Heart left ventricle (tissue), 16 donors: ENCODE results near the gene TFF3. TPM values are rescaled to one million over a fixed set of nuclear protein-coding genes. Genes with fewer than 3 reads are reported as not detected.
A peak's percentile ranks its signal among the peaks of the same experiment; 100 is the strongest.

Source experiments
- ATAC-seq, 4 donors: fragments of 200-7000 bp; cut with Tn5 transposase; one replicate each; pipeline ENCODE4 v1.9.1; 2020 to 2022; ENCODE audit warnings: moderate library complexity in 4 of 4, mild to moderate bottlenecking in 3 of 4, moderate number of reproducible peaks in 1 of 4
- DNase-seq, 5 donors: peaks; one replicate each; pipeline ENCODE4 v3.0.0-alpha.2; 2020
- H3K27ac ChIP-seq, 12 donors: fragments of 200-600 bp; sonication (generic) in 4 of 12; one replicate each; pipeline versions ENCODE4 v1.5.0 to v1.8.0; 2016 to 2022; ENCODE audit warnings: mild to moderate bottlenecking in 2 of 12
- H3K27me3 ChIP-seq, 9 donors: fragments of 200-600 bp; sonication (generic) in 2 of 9; one replicate each; pipeline versions ENCODE4 v1.5.1 to v1.8.0; 2016 to 2022; ENCODE audit warnings: mild to moderate bottlenecking in 3 of 9
- H3K36me3 ChIP-seq, 9 donors: fragments of 200-600 bp; sonication (generic) in 2 of 9; one replicate each; pipeline versions ENCODE4 v1.5.0 to v1.8.0; 2018 to 2022; ENCODE audit warnings: mild to moderate bottlenecking in 2 of 9
- H3K4me1 ChIP-seq, 12 donors: fragments of 200-600 bp; sonication (generic) in 4 of 12; one replicate each; pipeline versions ENCODE4 v1.5.0 to v1.8.0; 2016 to 2022; ENCODE audit warnings: mild to moderate bottlenecking in 3 of 12
- H3K4me3 ChIP-seq, 12 donors: fragments of 200-600 bp; sonication (generic) in 4 of 12; one replicate each; pipeline versions ENCODE4 v1.5.0 to v1.8.0; 2017 to 2022; ENCODE audit warnings: mild to moderate bottlenecking in 9 of 12, moderate library complexity in 4 of 12
- H3K9me3 ChIP-seq, 12 donors: fragments of 200-600 bp; sonication (generic) in 4 of 12; one replicate each; pipeline versions ENCODE4 v1.5.0 to v1.8.0; 2016 to 2022; ENCODE audit warnings: mild to moderate bottlenecking in 1 of 12
- POLR2A ChIP-seq, 2 donors: fragments of 450-650 bp; IDR thresholded peaks; one replicate each; pipeline ENCODE4 v1.6.1; 2017; ENCODE audit warnings: antibody characterized with exemption in 2 of 2, mild to moderate bottlenecking in 2 of 2, moderate library complexity in 2 of 2
- WGBS, 4 donors: extraction: QIAGEN DNeasy Blood & Tissue Kit in 2 of 4; methylation state at CpG; one replicate each; pipeline versions ENCODE4 v1.1.5 to v1.1.7; 2013 to 2018; 5-methylcytosine and 5-hydroxymethylcytosine counted together
- intact Hi-C, 10 donors: fragments of 100-400 bp; cut with DNase I; formaldehyde crosslinking; loops; one replicate each; pipeline versions ENCODE4 v1.11.1 to v1.14.2; 2022
- polyA plus RNA-seq, 2 donors: library from polyadenylated mRNA; stranded (reverse); fragments of 200-250 nt; gene quantifications; one replicate each; pipeline ENCODE4 v1.2.3, GENCODE V29; 2013
- total RNA-seq, 9 donors: library from RNA; depleted of rRNA in 2 of 9; stranded (reverse); fragments of >200 nt in 2 of 9; fragmentation: NEBNext Ultra II Directional in 3 of 9; extraction: Animal tissue kit (Norgen Biotek cat#: 25700) in 3 of 9; gene quantifications; one replicate each; pipeline versions ENCODE4 v1.1.0 to v1.2.4, GENCODE V29; 2016 to 2023
- TF ChIP-seq, protein P1 (sequence below), 12 donors: fragments of 200-600 bp; sonication (generic) in 4 of 12; IDR thresholded peaks; one replicate each; pipeline versions ENCODE4 v1.5.0 to v1.8.0; 2018 to 2022; ENCODE audit warnings: antibody characterized with exemption in 12 of 12, mild to moderate bottlenecking in 5 of 12
- donor health status: ischemic (EF 13 %, LVEDD 7.1; RV severe dilation, severe dysfunction).
- donor health status: healthy with polysubstance abuse.
- donor health status: DM: no; HTN: yes; CAD: no.
- donor health status: DM: no; HTN: no; CAD: no.
- donor health status: ischemic (EF 25% LVEDD 6.9; RV normal size, moderate dysfunction).
- donor health status: ischemic (EF 25% LVEDD 5.7; RV mildly dilated, moderate dysfunction).
- donor health status: healthy.
- donor health status: DM: yes; HTN: yes; CAD: no.
- donor health status: ischemic (EF 35%, LVEDD 5.7; RV mildly dilated, moderate dysfunction).
- donor health status: nonischemic (EF 11% LVEDD 7.7; RV severe dilation, severe dysfunction).
- donor health status: DM: yes; HTN: yes; CAD: no.
- donor health status: PGD.
- donor health status: ischemic (EF 29% LVEDD 5.4; RV normal size, mild dysfunction).
- donor health status: nonischemic (EF 23%, LVEDD 6.1; RV moderate dilation, normal function).

The TFF3 gene
- total and polyA plus RNA-seq, 11 donors, result 0.75 to 10.8 (median 3.0) TPM

DNA sequence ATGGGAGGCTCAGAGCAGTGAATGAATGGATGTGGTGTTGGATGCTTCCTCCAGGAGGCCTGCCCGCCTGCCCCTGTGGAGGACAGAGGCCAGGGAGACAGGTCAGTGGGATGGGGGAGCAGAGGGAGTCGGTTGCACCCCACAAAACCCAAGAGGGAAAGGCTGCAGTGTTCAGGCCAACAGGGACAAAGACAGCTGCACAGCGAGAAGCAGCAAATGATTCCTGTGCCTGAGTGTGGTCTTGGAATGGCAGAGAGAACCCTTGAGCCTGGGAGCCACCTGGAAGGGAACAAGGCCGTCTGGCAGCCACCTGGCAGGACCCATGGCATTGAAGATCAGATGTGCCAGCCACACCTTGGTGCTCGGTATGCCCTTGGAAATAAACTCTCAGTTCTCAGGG, 8.1 kb downstream of the TFF3 start:
- ATAC-seq (no peak), DNase-seq (no peak)
- Histone ChIP-seq H3K9me3 (no peaks in the 10 kb centered on the region), H3K27ac (no peak overlapping the region), H3K4me3 (no peak overlapping the region), H3K36me3 (no peaks in the 10 kb centered on the region), H3K27me3 (peaks cover 0 to 30% (median 3%) of the 10 kb centered on the region in 9 donors), H3K4me1 (peaks cover 0 to 21% (median 11%) of the 10 kb centered on the region in 12 donors)
- intact Hi-C loops, result loop anchor here in 2 of 10 donors (10.0 kb wide), 2 partner anchors 72 to 142 kb away; no protein-coding TSS in a partner anchor
- TF ChIP-seq, protein P1, sequence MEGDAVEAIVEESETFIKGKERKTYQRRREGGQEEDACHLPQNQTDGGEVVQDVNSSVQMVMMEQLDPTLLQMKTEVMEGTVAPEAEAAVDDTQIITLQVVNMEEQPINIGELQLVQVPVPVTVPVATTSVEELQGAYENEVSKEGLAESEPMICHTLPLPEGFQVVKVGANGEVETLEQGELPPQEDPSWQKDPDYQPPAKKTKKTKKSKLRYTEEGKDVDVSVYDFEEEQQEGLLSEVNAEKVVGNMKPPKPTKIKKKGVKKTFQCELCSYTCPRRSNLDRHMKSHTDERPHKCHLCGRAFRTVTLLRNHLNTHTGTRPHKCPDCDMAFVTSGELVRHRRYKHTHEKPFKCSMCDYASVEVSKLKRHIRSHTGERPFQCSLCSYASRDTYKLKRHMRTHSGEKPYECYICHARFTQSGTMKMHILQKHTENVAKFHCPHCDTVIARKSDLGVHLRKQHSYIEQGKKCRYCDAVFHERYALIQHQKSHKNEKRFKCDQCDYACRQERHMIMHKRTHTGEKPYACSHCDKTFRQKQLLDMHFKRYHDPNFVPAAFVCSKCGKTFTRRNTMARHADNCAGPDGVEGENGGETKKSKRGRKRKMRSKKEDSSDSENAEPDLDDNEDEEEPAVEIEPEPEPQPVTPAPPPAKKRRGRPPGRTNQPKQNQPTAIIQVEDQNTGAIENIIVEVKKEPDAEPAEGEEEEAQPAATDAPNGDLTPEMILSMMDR (IDR thresholded peaks at IDR 0.05), result no peak
- TF ChIP-seq POLR2A (IDR thresholded peaks at IDR 0.05), result no peak
- 76 to 91% (median 84%) methylated on average over 5 of the region's 5 CpGs for WGBS, 4 donors

DNA sequence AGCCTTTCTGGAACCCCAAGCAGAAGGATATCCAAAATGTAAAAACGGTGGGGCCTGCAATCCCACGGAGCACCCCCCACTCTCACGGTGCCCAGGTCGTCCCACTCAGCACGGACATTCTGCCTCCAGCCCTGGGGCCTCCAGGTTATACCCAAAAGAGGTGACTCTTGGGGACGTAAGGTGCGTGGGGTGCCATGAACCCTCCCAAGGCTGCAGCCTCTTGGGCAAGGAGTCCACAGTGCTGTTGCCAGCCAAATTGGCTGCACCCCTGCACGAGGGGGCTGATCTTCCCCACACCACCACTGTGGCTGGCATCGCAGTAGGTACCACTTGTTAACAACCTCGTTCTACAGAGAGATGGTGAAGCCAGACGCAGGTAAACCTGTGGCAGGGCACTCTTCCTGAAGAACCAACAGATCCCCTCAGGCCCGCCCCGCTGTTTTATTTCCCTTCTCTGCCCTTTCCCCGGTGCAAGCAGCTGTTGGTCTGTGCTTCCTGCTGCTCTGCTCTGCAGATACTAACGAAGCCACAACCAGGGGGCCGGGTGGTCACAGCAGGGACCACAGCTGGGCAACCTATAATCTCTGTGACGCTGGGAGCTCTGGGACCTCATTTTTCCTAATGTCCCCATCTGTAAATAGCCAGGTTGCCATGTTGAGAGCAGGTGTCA, 8.7 kb downstream of the TFF3 start:
- peaks cover 0 to 27% (median 13%) of the 10 kb centered on the region in 12 donors for H3K4me1 ChIP-seq
- 76 to 79% (median 78%) methylated on average over 16 to 17 of the region's 17 CpGs for WGBS, 4 donors
- peaks cover 0 to 30% (median 3%) of the 10 kb centered on the region in 9 donors for H3K27me3 ChIP-seq
- H3K9me3 ChIP-seq, result no peaks in the 10 kb centered on the region
- H3K36me3 ChIP-seq, result no peaks in the 10 kb centered on the region
- no peak overlapping the region for H3K27ac ChIP-seq
- peak in 1 of 5 donors; percentile 14 for DNase-seq
- H3K4me3 ChIP-seq, result no peak overlapping the region
- intact Hi-C loops, result loop anchor here in 2 of 10 donors (10.0 kb wide), 2 partner anchors 72 to 142 kb away; no protein-coding TSS in a partner anchor
- ATAC-seq, result no peak
- TF ChIP-seq, protein P1 (IDR thresholded peaks at IDR 0.05), result no peak
- TF ChIP-seq POLR2A (IDR thresholded peaks at IDR 0.05), result no peak

DNA sequence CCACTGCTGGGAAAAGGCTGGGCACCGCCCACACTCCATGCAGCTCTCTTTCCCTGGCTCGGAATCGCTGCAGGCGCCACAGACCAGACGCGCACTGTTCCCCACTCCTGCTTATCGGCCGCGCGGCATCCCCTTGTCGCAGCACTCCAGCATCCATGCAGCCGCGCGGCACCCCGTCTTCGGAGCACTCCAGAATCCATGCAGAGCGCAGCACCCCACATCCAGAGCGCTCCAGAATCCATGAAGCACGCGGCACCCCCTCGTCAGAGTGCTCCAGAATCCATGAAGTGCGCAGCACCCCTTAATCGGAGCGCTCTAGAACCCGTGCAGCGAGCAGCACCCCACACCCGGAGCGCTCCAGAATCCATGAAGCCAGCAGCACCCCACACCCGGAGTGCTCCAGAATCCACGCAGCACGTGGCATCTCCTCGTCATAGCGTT, 9.5 kb downstream of the TFF3 start:
- ATAC-seq, result no peak
- no peak overlapping the region for H3K27ac ChIP-seq
- peak in 1 of 5 donors; percentile 10 for DNase-seq
- no peak overlapping the region for H3K4me3 ChIP-seq
- no peaks in the 10 kb centered on the region for H3K9me3 ChIP-seq
- H3K27me3 ChIP-seq, result peaks cover 0 to 30% (median 3%) of the 10 kb centered on the region in 9 donors
- intact Hi-C loops, result loop anchor here in 2 of 10 donors (10.0 kb wide), 2 partner anchors 71 to 141 kb away; no protein-coding TSS in a partner anchor
- 95 to 97% (median 96%) methylated on average over 32 to 33 of the region's 33 CpGs for WGBS, 4 donors
- no peaks in the 10 kb centered on the region for H3K36me3 ChIP-seq
- peaks cover 0 to 35% (median 16%) of the 10 kb centered on the region in 12 donors for H3K4me1 ChIP-seq
- TF ChIP-seq, protein P1 (IDR thresholded peaks at IDR 0.05), result no peak
- TF ChIP-seq POLR2A (IDR thresholded peaks at IDR 0.05), result no peak
